ENCODE results near the gene EXT2.
A peak's percentile ranks its signal among the peaks of the same experiment; 100 is the strongest.

The EXT2 gene

DNA sequence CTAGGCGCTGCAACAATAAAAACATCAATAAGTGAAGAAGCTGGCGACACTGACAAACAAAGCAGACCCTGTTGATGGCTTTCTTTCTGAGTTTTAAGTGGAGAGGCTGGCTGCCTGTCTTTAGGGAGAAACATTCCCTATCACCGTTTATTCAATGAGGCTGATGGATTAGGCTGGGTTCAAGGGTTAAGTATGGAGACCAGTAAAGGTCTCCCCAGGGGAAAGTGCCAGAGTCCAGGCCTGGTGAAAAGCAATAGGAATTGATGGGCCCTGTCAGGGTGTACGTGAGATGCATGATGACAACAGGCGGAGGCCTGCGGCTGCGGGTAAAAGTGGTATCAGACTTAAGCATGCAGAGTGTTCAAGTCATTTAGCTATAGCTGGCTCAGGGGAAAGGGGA, 111.8 kb downstream of the EXT2 start:
- no peak for DNase-seq

GRCh38 chr11:44208976-44209603, 113.6 kb downstream of the EXT2 start:
- peak; percentile 15 for DNase-seq

DNA sequence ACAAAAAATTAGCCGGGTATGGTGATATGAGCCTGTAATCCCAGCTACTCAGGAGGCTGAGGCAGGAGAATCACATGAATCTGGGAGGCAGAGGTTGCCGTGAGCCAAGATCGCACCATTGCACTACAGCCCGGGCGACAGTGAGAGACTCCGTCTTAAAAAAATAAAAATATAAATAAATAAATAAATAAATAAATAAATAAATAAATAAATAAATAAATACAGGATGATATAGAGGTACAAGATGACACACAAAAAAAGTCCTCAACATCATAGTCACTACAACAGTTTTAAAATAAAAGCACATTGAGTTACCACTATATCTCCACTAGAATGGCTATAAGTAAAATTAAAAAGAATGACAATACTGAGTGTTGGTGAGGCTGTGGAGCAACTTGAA, 116.7 kb downstream of the EXT2 start:
- DNase-seq = no peak

DNA sequence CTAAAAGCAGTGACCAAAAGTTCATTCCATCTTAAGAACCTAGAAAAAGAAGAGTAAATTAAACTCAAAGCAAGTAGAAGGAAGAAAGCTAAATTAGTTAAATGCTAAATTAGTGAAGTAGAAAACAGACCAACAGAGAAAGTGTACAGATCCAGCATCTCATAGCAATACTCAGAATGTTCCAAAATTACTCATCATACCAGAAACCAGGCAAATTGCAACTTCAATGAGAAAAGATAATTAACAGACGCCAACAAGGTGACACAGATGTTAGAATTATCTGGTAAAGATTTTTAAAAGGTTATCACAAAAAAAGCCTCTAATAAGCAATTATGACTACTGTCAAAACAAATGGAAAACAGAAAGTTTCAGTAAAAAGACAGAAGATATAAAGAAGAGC, 117.7 kb downstream of the EXT2 start:
- DNase-seq = peak; percentile 49

- no peak for DNase-seq
Observed at GRCh38 chr11:44217432-44217831, 122.0 kb downstream of the EXT2 start.

DNA sequence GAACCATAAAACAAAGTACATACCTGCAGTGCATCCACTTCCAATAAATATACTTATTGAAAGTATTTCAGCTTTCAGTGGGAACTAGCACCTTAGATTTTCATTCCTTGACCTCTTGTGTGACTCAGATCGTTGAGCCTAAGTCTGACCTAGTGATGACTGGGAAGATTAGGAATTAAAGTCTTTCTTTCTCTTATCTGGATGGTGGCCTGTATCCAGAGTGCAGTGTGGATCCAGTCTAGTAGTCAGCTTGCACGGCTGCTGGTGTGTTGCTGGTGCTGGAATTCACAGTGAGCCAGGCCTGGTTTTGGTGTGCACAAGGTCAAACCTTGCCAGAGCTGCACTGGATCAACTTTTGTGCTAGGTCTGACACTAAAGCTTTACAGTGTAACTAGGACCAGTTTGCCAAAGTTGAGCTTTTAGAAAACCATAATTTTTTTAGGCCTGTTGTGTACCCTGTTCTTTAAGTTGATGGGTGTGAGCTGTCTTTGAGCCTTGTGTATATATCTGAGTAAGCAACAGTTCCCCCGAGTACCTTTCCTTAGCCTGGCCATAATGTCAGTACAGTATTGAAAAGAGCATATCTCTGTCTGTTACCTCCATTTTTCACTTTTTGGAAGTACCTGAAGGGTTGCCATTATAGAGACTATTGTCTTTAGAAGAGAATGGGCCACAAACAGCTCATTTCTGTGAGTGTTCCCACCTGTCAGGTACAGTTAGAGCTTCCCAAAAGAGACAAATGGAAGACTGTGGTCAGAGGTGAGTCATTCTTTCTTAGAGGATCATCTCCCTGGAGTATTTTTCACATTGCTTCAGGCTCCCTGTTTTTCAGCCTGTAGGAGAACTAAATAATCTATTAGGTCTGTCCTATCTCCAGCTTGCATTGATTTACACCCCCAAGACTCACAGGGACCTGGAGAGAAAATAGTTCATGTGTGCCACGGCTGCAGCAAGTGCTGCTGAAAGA, 124.6 kb downstream of the EXT2 start:
- DNase-seq = no peak

GRCh38 chr11:44221456-44221855, 126.0 kb downstream of the EXT2 start:
- no peak for DNase-seq

DNA sequence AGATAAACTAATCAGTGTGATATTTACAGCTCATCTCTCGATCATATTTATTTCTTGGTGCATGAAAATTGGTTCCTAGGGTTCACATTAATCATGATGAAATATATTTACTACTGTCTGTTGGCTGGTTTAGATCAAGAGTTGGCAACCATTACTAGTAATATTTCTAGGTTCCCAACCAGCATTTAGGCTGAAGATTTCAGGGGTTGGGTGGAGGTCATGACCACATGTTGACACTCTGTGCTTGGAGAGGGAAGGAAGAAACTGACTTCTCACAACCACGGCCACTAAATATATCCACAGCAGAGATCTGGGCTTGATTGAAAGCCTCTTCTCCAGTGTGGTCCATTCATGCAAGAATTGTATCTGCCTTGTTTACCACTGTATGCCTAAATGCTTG, 126.5 kb downstream of the EXT2 start:
- no peak for DNase-seq

GRCh38 chr11:44223238-44223637, 127.8 kb downstream of the EXT2 start:
- no peak for DNase-seq

DNA sequence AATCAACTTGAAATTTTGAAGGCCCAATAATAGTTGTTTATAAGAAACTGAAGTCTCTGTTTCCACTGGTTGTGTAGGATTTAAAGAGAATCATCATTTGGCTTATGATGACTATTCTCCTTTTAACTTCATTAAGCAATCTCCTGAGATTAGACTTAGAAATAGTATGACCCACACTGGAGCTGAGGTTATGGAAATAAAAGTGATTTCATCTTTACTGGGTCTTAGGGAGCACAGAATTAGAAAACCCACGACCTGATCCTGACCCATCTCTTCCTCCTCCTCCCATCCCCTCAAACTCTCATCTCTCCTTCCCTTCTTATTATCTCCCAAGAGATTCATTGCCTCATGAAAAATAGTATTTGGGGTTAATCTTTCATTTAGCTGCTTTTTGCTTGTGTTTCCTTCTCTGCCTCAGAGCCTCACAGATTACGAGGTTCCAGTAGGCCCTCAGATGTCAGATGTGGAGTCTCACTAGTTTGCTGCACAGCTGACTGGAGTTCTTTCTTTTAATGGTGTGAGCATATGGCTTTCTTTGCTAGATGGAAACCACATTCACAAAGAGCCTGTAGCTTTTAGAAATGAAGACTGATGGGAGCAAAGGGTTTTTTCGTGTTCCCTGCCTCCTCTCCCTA, 129.5 kb downstream of the EXT2 start:
- DNase-seq = no peak

GRCh38 chr11:44226490-44226889, 131.0 kb downstream of the EXT2 start:
- no peak for DNase-seq

DNA sequence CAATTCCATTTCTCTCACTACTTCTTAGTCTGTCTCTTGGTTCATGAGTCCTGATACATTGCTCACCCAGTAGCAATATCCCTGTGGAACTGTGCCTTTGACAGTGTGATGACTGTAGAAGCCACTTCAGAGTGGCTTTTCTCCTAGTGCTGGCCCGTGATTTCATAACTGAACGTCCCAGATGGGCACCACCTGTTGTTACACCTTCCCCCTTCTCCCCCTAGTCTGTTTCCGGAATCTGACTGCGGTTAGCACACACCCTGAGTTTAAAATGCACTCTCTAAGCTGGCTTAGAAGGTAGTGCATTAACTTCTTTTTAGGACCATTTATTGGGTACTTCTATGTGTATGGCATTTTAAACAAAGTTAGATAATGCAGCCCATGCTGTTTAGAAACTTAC, 131.5 kb downstream of the EXT2 start:
- DNase-seq = no peak

DNA sequence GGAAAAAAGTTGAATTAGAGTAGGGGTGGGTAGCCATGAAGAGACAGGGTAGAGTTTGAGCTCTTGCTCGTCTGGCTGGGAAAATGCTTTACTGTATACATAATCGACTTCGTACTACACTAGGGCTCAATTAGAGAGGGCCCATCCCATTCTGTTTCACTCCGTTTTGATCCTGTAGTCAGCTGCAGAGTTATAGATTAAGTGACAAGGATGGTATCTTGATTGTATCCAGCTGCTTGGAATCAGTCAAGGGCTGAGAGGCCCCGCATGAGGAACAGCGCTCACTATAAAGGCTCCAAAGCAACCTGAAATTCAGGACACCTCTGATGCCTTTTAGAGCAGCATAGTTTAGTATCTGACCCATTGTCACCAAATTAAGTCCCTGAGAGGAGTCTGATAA, 132.9 kb downstream of the EXT2 start:
- DNase-seq = no peak

GRCh38 chr11:44229098-44229497, 133.6 kb downstream of the EXT2 start:
- no peak for DNase-seq

GRCh38 chr11:44229624-44230023, 134.1 kb downstream of the EXT2 start:
- DNase-seq = no peak

DNA sequence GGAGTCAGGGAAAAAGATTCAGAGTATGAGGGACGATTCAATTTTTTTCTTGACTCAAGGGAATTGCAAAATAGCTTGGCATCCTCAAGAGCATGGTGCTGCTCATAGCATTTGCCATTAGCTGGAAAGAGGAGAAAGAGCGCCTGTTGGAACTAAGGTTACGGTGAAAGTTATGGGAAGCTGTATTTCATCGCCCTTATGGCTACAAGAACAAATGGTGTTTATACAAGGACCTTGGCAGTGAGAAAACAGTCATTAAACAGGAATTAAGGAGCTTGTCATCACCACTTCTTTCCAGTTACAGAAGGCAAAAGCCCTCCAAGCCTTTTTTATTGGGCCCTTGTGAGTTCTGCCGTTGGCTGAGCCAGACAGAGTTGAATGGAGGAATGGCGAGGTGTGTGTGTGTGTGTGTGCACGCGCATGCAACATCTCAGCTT, 140.3 kb downstream of the EXT2 start:
- no peak for DNase-seq

GRCh38 chr11:44236296-44236695, 140.8 kb downstream of the EXT2 start:
- no peak for DNase-seq

GRCh38 chr11:44237156-44237555, 141.7 kb downstream of the EXT2 start:
- no peak for DNase-seq

DNA sequence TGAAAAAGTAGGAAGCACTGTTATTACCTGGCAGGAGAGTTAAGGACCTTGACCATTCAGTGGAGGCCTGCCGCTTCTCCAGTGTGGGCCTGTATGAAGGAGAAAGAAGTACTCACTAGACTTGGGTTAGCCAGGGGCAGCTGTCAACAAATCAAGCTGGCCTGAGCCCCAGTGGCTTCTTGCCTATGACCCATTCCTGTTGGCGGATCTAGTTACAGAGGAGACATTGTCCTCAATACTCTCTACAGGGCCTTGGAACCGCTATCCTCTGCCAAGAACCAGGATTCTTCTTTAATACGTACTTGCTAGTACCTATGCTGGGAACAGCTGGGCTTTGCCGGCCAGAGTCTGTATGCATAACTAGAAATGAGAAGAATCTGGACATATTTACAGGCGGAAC, 146.4 kb downstream of the EXT2 start:
- no peak for DNase-seq

GRCh38 chr11:44243086-44243485, 147.6 kb downstream of the EXT2 start:
- DNase-seq = no peak

DNA sequence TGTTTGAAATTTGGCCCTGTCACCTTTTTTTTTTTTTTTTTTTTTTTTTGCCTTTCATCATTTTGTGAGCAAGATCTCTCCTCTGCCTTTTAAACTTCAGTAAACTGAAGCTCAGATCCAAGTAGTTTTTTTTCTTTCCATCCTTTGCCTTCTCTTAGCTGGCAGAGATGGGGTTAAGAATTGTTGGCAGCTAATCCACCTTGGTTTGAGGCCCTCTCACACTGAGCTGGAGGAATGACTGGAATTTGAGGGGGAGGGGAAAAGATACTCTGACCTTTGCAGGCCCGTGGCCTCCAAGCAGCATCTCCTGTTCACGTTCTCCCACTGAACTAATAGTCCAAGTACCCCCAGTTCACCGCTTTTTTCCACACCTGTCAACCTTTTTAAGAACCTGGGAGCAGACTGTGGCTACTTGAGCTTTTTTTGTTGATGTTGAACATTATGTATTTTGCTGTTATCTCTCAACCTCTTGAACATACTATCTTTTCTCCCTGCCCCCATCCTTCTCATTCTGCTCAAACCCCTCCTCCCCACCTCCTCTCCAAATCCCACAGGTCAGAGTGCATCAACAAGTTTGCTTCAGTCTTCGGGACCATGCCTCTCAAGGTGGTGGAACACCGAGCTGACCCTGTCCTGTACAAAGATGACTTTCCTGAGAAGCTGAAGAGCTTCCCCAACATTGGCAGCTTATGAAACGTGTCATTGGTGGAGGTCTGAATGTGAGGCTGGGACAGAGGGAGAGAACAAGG, 148.3 kb downstream of the EXT2 start:
- DNase-seq = no peak

- DNase-seq = no peak
Observed at GRCh38 chr11:44244639-44245310, 149.3 kb downstream of the EXT2 start.

- no peak for DNase-seq
Observed at GRCh38 chr11:44246726-44247125, 151.2 kb downstream of the EXT2 start.
